NCI-H1436 (cell line): ENCODE data around the gene WDR82.
A peak's percentile ranks its signal among the peaks of the same experiment; 100 is the strongest.

Experiments
- DNase-seq: peaks from one replicate; lab custom pipeline; 2025; lab: John Stamatoyannopoulos, UW

The WDR82 gene

GRCh38 chr3:52306978-52307377 is 28.5 kb upstream of the WDR82 start:
- no peak for DNase-seq

- no peak for DNase-seq
These were observed 27.5 kb upstream of the WDR82 start for GRCh38 chr3:52305926-52306325.

- DNase-seq, result no peak
These were observed 25.4 kb upstream of the WDR82 start for GRCh38 chr3:52303811-52304210.

GRCh38 chr3:52302426-52303145 is 24.1 kb upstream of the WDR82 start:
- DNase-seq, result peak; percentile 36

GRCh38 chr3:52299879-52300611 is 21.6 kb upstream of the WDR82 start:
- DNase-seq, result no peak

GRCh38 chr3:52299247-52299878 is 20.9 kb upstream of the WDR82 start:
- DNase-seq, result no peak

GRCh38 chr3:52298149-52299098 is 20.0 kb upstream of the WDR82 start:
- DNase-seq, result no peak

GRCh38 chr3:52297242-52298148 is 19.0 kb upstream of the WDR82 start:
- no peak for DNase-seq

GRCh38 chr3:52295671-52296208 is 17.3 kb upstream of the WDR82 start:
- no peak for DNase-seq

- no peak for DNase-seq
These were observed 16.1 kb upstream of the WDR82 start for GRCh38 chr3:52294320-52295150.

- DNase-seq, result no peak
These were observed 15.3 kb upstream of the WDR82 start for GRCh38 chr3:52293491-52294319.

- no peak for DNase-seq
These were observed 14.0 kb upstream of the WDR82 start for GRCh38 chr3:52292247-52293065.

GRCh38 chr3:52291508-52292181 is 13.2 kb upstream of the WDR82 start:
- DNase-seq, result no peak

- no peak for DNase-seq
These were observed 12.4 kb upstream of the WDR82 start for GRCh38 chr3:52290596-52291507.

GRCh38 chr3:52289747-52290595 is 11.5 kb upstream of the WDR82 start:
- DNase-seq, result no peak
